Activated T-cell treated with anti-CD3 and anti-CD28 coated beads for 4 hours (primary cell): ENCODE measurements around the gene KRTAP10-4.
"Not testable (repeated sequence)": the region's sequence is repeated elsewhere in the genome, so short reads cannot be mapped to it uniquely, and the experiment has no call there.

Experiments used
- DNase-seq: peaks from one replicate; pipeline ENCODE4 v3.0.0-alpha.2; 2020

KRTAP10-4 gene

DNA sequence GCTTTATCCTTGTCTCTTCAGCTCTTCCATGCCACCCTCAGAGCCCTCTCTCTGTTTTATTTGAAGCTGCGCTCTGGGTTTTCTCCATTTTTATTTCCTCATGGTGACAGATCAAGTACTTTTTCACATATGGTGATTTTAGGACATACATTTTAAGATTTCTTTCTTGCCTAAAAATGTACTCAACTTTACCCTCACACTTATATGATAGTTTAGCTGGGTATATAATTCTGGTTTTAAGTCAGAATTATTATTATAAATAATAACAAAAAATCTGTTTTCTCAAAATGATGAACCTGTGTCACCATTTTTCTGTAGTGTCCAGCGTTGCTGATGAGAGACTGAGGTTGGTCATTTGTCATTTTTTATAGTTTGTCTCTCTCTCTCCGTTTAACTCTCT lies 7.6 kb downstream of the KRTAP10-4 start:
- DNase-seq: no peak

DNA sequence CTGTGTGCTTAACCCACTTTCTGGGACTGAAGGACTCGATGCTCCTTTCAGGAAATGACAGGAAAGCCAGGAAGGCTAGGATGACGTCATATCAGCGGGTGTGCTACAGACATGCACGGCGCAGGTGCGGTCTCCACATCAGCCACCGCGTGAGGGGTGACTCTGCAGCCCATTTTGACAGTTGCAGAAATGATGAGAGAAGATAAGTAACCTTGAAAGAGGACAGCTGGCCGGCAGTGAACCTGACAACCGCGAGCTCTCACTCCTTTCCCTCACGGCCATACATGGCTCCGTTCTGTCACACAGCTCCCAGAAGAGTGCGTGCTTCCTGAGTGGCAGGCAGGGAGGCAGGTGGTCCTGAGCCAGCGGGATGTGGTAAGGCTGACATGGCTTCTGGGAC lies 8.5 kb downstream of the KRTAP10-4 start:
- no peak for DNase-seq

DNA sequence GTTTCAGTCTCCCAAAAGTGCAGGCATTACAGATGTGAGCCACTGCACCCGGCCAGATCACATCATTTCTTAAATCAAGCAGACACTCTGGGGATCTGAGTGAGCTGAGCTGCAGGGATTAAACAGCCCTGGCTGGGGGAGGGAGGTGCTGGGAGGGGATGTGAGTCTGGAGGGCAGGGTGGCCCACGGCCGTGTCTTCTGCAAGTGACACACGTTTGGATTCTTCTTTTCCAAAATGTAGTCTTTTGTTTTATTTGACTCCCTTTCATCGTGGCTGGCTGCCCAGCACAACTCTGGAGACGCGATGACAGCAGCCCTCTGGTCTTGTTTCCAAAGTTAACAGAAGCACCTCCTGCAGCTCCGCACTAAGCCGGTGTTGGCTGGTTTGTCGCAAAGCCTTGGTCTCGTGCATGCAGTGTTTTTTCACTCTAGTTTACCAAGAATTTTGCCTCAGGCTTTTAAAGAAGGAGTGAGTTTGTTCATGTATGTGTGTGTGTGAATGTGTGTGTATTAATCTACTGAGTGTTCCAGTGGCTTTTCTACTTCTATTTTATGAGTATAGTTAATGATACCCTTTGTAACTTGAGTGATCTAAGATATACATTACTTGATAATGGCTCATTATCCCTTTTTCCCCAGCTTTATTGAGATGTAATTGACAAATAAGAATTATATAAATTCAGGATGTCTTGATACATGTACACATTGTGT lies 9.7 kb downstream of the KRTAP10-4 start:
- no peak for DNase-seq

DNA sequence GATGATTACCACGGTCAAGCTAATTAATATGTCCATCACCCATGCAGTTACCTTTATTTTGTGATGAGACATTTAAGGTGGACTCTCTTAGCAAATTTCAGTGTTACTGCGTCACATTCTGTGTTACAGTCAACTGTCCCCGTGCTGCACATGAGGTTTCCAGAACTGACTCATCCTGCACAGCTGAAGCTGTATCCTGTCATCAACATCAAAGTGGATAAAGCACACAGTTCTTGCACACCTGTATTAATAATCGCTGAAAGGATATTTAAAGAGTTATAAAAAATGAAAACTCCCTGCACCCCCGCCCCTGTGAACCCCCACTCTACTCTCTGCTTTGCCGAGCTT lies 10.2 kb downstream of the KRTAP10-4 start:
- DNase-seq: peak; percentile 15

DNA sequence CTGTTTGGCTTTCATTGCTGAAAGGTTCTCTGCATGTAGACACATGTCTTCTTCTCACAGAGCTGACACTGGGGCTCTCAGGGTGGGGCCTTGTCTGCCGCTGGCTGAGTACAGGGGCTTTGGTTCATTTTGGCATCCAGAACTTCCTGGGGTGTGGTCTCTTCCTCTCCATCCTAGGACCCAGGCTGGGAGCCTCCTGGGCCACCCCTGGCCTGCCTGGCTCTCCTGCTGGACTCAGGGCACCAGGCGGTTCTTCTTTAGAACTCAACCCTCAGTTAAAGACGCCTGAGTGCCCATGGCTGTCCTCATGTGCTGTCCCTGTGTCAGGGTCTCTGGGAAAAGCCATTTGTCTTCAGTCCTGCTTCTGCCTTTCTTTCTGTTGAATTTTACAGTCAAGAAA lies 12.4 kb downstream of the KRTAP10-4 start:
- DNase-seq: no peak

DNA sequence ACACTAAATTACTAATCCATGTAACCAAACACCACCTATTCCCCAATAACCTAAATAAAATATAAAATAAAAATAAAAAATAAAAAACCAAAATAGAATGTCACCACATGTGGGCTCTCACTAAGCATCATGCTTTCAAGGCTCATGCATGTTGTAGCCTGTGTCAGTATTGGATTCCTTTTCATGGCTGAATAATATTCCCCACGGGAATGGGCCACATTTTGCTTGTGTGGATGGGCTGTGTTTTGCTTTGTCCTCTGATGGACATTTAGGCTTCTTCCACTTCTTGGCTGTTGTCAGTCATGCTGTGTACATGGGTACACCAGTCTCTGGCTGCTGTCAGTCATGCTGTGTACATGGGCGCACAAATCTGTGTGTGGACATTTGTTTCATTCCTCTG lies 15.6 kb downstream of the KRTAP10-4 start:
- no peak for DNase-seq

DNA sequence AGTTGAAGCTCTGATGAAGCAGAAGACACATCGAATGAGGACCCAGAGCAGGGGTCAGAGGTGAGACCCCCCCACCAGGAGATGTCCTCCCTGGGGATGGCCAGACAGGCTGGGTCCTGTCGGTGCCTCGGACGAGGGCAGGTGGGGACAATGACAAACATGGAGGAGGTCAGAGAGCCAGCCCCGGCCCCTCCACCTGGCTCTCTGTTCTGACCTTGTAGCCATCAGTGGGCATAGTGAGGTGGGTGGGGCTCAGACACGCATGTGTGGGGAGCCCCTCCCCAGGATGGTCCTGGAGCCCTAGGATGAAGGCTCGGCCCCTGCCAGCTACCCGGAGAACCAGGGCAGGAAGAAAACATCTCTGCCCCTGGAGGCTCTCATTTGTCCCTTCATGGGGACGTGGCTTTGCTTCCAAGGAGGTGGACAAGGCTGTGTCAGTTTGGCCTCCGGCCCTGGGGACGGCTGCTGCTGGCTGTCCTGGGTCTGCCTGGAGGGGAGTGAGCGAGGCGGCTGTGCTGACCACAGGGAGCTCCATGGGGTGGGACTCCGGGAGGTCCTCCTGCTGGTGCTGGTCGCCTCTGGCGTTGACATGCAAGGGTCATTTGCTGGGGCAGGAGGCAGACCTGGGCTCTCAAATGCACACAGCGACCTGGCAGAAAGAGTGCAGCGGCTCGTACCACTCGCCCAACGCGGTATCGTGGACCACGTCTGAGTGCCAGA lies 16.2 kb downstream of the KRTAP10-4 start:
- DNase-seq: no peak

DNA sequence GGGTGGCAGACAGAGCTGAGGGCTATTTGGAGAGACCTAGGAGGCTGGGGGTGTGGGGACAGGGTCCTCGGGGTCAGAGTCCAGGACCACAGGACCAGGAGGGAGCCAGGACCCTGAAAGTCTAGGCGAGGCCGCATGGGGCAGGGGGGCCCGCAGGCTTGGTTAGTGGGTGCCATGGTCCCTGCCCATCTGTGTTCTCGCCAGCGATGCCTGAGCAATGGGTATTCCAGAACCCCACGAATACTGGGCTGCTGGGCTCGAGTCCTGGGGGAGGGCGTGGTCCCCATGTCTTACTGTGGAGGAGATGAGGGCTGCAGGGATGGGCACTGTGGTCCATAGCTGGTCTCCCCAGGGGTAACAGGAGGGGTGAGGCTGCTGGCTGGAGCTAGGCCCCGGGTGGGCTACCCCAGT lies 16.8 kb downstream of the KRTAP10-4 start:
- no peak for DNase-seq

DNA sequence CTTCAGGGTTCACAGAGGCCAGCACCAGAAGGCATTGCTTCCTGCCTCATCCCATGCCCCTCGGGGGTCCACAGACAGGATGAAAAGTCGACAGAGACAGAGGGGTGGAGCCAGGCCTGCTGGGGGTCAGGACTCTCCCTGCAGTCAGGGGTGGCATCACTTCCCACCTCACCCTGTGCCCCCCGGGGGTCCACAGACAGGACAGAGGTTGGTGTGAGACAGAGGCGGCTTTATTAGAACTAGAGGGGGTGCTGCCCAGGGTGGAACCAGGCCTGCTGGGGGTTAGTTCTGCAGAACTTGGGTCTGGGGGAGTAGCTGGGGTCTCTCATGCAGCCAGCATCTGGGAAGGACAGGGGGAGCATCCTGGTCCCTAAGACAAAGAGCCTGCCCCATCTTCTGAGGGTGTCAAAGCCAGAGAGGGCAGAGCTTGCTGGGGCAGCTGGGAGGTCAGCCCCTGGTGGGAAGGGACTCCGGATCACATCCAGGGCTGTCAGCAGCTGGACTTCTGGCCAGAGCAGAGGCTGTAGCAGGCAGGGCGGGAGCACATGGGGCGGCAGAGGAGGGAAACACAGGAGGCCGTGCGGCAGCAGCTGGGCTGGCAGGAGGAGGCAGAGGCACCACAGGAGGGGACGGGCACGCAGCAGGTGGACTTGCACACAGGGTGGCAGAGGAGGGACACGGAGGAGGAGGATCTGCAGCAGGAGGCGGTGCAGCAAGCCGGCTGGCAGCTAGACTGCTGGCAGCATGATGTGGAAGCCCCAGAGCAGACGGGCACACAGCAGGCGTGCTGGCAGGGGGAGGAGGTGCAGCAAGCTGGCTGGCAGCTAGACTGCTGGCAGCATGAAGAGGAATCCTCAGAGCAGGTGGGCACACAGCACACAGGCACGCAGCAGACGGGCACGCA lies 17.6 kb downstream of the KRTAP10-4 start:
- DNase-seq: not testable (repeated sequence)

DNA sequence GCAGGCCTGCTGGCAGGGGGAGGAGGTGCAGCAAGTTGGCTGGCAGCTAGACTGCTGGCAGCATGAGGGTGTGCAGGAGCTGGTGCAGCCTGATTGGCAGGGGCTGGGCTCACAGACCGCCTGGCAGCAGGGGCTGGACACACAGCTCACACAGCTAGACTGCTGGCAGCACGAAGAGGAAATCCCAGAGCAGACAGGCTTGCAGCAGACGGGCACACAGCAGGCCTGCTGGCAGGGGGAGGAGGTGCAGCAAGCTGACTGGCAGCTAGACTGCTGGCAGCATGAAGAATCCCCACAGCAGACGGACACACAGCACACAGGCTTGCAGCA lies 18.2 kb downstream of the KRTAP10-4 start:
- not testable (repeated sequence) for DNase-seq

DNA sequence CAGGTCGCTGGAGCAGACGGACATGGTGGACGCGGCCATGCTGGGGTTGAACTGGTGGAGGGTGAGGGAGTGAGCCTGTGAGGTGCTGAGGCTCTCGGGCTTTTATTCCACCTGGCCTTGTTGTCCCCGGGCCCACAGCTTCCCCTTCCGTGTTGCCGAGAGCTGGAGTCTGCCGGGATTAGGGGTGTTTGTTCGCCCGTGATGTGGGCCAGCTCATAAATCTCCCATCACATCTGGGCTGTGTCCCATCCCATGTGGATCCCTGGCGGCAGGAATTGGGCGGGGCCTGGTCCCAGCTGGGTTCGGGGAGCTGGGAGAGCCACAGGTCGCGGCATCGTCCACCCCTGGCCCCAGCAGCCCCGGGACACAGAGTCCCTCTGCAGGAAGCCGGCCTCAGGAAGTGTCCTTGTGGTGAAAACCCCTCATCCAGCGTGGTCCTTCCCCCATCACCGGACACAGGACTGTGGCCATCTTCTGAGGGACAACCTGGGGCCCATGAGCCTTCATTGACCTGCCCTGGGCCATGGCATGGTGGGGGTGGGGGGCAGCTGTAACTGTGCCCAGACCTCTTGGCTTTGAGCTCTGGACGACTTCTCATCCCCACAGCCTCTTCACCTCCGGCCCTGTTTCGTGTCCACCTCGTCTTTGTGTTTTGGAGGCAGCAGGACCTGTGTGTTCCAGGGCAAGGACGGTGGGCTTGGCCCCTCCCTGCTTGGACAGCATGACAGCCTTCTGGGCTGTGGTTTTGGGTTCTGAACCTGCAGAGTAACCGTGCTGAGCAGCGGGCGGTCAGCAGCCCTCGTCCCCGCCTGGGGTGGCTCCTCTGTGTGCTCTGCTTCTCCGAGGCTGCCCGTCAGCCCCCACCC lies 19.1 kb downstream of the KRTAP10-4 start, which contains the start of gene KRTAP10-6:
KRTAP10-6 (minus strand) TSS at position 60 of the 866 bp plus-strand sequence; CDS start at position 39, 21 bp downstream.
- no peak for DNase-seq

DNA sequence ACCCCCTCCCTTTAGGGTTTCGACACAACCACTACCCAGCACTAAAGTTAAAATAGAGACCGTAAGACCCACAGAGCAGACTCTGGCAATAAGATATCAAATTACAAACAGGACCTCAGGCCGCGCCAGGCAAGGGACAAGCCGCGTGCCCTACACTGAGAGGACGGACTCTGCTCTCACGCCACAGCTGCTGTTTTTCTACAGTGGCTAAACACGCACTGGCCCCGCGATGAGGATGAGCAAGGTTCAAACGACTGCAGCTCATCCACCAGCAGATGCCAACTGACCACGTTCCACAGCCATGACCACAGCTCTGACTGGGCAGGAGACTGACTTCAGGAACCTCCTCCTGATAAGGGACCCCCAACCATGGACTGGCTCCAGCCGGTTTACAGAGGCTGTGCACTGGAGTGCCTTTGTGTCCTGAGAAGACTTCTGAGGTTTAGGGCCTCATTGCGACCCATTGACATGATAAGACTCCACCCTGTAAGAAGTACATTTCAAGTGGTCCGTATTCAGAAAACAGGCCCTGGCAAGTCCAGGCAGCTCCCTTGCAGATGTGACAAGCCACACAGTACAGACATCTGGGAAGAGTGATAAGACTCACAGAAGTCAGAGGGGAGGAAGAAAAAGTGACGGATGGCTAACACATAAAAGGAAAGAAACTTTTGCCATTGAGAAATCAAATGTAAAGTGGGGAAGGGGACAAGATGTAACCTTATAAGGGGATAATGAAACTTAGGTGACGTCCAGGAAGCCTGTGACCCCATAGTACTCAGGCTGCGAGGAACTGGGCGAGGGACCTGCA lies 20.3 kb downstream of the KRTAP10-4 start:
- no peak for DNase-seq

DNA sequence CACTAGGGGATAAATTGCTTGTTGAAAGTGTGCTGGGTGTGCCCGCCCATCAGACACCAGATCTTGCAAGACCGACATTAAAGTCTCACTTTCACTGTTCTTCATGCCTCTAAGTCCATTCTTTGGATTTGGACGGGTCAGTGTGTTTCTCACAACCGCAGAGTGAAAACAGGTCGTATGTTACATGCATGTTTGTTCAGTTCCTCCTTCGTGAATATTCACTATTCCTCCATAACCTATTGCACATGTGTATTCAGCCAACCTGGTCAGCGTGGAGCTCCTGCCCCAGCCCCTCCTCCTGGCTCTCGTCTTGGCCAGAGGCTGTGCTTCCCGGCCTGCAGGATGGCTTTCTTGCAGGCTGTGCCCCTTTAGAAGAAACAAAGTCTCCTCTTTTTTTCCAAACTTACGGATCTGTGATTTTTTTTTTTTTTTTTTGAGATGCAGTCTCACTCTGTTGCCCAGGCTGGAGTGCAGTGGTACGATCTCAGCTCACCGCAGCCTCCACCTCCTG lies 20.9 kb downstream of the KRTAP10-4 start:
- DNase-seq: no peak

DNA sequence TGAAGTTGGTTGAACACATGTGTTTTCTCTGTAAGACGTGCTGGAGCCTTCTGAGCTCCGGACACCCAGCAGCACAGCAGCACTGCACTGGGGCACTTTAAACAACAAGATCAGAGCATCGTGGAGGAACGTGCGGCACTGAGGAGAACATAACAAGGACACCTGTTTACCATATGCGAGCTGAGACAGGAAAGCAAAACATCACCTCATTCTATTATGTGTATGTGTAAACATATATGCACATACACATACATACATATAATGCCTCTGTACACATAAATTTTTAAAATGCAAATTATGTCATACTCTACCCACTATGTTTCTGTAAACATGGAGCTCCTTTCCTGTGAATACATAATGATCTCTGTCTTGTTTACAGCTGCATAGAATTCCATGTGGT lies 22.0 kb downstream of the KRTAP10-4 start:
- DNase-seq: no peak

DNA sequence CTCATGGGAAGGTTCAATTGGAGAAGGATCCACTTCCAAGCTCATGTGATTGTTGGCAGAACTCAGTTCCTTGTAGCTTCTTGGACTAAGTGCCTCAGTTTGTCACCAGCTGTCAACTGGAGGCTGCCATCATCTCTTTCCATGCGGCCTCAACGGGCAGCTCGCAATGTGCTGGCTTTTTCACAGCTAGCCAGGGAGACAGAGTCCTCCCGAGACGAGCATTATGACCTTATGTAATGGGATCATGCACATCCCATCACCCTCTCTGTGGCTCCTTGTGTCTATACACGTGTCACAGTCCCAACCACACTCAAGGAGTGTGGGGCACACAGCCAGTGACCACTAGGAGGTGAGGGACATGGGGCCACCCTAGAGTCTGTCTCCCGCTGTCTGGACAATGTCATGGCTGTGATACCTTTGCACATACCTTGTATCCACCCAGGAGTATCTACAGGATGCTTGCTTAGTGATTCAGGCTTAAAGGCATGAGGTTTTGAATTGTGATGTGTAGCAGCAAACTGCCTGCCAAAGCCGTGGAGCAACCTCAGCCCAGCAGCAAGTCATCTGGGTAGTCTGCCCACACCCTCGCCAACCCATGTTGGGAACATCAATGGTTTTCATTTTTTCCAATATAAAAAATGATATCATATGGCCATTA lies 22.7 kb downstream of the KRTAP10-4 start:
- no peak for DNase-seq

DNA sequence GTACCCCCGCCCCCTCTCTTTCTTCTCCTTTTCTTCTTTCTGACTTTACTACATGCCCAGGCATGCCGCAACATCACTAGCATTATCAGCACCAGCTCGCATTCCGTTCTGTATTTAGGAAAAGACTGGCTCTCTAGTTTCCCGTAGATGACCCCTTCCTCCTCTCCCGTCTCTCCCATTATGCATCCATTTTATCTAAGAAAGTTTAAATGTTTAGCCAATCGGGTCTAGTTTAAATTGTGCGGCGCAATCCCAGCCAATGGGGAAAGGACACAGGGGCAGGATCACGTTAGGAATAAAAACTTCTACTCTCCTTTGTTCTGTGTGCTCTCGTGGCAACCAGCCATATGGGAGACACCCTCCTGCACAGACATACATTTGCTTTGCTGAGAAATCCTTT lies 24.5 kb downstream of the KRTAP10-4 start:
- DNase-seq: no peak

DNA sequence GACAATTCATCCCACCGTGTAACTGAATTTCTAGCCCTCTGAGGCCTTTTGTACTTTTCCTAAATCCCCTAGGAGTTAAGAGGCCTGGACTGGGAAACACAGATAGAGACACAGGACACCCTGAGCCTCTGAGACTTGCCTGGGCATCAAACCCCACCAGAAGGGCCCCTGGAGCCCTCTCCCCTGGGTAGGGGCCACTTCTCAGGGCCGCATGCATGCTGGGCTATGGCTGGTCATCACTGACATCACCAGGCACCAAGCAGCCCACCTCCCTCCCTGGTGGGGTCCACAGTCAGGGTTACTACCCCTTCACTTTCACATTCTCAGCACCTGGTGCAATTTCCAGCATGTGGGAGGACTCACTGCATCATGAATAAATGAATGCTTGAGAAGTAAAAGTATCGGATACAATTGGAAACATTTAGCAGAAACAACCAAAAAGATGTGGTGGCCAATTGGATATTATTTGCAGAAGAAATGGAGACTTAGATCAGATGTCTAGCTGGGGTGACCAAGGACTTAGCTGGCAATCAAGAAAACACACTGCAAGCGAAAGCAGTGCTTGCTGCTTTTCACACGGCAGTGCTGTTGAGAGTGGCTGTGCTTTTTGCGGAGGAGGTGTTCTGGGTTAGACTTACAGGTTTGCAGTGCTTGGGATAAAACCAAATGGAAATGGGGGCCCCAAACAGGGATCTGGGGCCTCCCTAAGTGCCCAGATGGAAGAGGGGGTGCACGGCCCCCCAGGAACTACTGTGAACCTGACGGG lies 25.9 kb downstream of the KRTAP10-4 start:
- DNase-seq: no peak

DNA sequence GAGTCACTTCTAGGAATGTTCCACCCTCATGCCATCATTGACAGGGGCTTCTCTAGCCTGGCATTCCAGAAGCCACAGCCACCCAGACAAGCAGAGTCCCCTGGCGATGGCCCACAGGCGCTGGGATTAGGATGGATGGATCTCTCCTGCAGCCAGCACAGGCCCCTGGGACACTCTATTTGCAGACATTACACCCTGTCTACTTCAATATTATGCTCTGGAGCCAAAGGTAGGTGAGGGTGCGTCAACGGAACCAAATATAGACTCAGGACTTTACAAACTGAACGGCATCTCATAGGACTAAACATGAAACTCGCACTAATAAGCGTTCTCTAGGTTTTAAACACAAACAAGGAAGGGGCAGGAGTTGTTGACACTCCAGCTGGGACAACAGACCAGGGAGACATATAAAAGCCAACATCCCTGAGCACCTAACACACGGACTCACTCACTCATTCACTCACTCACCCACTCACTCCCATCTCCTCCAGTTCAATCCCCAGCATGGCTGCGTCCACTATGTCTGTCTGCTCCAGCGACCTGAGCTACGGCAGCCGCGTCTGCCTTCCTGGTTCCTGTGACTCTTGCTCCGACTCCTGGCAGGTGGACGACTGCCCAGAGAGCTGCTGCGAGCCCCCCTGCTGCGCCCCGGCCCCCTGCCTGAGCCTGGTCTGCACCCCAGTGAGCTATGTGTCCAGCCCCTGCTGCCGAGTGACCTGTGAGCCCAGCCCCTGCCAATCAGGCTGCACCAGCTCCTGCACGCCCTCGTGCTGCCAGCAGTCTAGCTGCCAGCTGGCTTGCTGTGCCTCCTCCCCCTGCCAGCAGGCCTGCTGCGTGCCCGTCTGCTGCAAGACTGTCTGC lies 26.8 kb downstream of the KRTAP10-4 start, which contains the start of gene KRTAP10-7:
KRTAP10-7 (plus strand) TSS at position 480 of the 861 bp plus-strand sequence; CDS start at position 505, 25 bp downstream.
- not testable (repeated sequence) for DNase-seq

DNA sequence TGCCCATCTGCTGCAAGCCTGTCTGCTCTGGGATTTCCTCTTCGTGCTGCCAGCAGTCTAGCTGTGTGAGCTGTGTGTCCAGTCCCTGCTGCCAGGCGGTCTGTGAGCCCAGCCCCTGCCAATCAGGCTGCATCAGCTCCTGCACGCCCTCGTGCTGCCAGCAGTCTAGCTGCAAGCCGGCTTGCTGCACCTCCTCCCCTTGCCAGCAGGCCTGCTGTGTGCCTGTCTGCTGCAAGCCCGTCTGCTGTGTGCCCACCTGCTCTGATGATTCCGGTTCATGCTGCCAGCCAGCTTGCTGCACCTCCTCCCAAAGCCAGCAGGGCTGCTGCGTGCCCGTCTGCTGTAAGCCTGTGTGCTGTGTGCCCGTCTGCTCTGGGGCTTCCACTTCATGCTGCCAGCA lies 27.6 kb downstream of the KRTAP10-4 start:
- DNase-seq: not testable (repeated sequence)
